Neuronal stem cell (in vitro differentiated cells): Measurements from ENCODE around the gene CD59.

Source experiments
- DNase-seq: peaks from one replicate; pipeline ENCODE4 v3.0.0-alpha.2; 2013; ENCODE audit warnings: low spot score
- H2AFZ ChIP-seq: one replicate; pipeline ENCODE4 v1.6.1; 2013; ENCODE audit warnings: mild to moderate bottlenecking, low read length, inconsistent platforms
- H2AK5ac ChIP-seq: 2 replicates; pipeline ENCODE4 v1.6.1; 2013; ENCODE audit warnings: low read depth, mild to moderate bottlenecking, inconsistent platforms, low read length, moderate library complexity, mixed read lengths
- H2BK120ac ChIP-seq: 2 replicates; pipeline ENCODE4 v1.6.1; 2013; ENCODE audit warnings: low read depth, mild to moderate bottlenecking, inconsistent platforms, low read length, moderate library complexity, mixed read lengths
- H2BK12ac ChIP-seq: one replicate; pipeline ENCODE4 v1.6.1; 2013; ENCODE audit warnings: low read length, inconsistent platforms
- H2BK15ac ChIP-seq: 2 replicates; pipeline ENCODE4 v1.6.1; 2013; ENCODE audit warnings: mild to moderate bottlenecking, low read length, inconsistent platforms, mixed read lengths
- H2BK5ac ChIP-seq: one replicate; pipeline ENCODE4 v1.6.1; 2013; ENCODE audit warnings: inconsistent platforms, mild to moderate bottlenecking, low read length, moderate library complexity
- H3K14ac ChIP-seq: one replicate; pipeline ENCODE4 v1.6.1; 2013; ENCODE audit warnings: low read length, inconsistent platforms
- H3K18ac ChIP-seq: 2 replicates; pipeline ENCODE4 v1.6.1; 2013; ENCODE audit warnings: low read length, inconsistent platforms
- H3K23ac ChIP-seq: 2 replicates; pipeline ENCODE4 v1.6.1; 2013; ENCODE audit warnings: low read depth, mild to moderate bottlenecking, mixed read lengths, low read length, inconsistent platforms; ENCODE audit not compliant: poor library complexity
- H3K27ac ChIP-seq: replicated peaks from 3 replicates; pipeline ENCODE4 v1.5.1; 2013; ENCODE audit warnings: low read length, inconsistent platforms
- H3K27me3 ChIP-seq, 3 experiments: 2 replicates each; pipeline ENCODE4 v1.6.1; 2013; ENCODE audit warnings: low read length in 3 of 3, mild to moderate bottlenecking in 2 of 3, inconsistent platforms in 1 of 3, low read depth in 1 of 3, mixed read lengths in 1 of 3, moderate library complexity in 1 of 3; ENCODE audit not compliant: control insufficient read depth in 3 of 3, insufficient read depth in 3 of 3
- H3K36me3 ChIP-seq, 2 donors: replicated peaks in 1 of 2; 2 replicates each; pipeline ENCODE4 v1.6.1; 2013; ENCODE audit warnings: low read length in 2 of 2; ENCODE audit not compliant: control insufficient read depth in 2 of 2, insufficient read depth in 2 of 2
- H3K4ac ChIP-seq: 2 replicates; pipeline ENCODE4 v1.6.1; 2013; ENCODE audit warnings: inconsistent platforms, mild to moderate bottlenecking, low read length, moderate library complexity
- H3K4me1 ChIP-seq, 2 donors: 1 replicate in 1 of 2; 2 replicates in 1 of 2; pipeline ENCODE4 v1.6.1; 2013; ENCODE audit warnings: low read length in 2 of 2, low read depth in 1 of 2; ENCODE audit not compliant: control insufficient read depth in 2 of 2, insufficient read depth in 1 of 2
- H3K4me2 ChIP-seq: one replicate; pipeline ENCODE4 v1.6.1; 2013; ENCODE audit warnings: mild to moderate bottlenecking, low read length, inconsistent platforms; ENCODE audit not compliant: insufficient read depth, poor library complexity, severe bottlenecking
- H3K4me3 ChIP-seq, 2 donors: 2 replicates each; pipeline ENCODE4 v1.5.1; 2013; ENCODE audit warnings: low read length in 2 of 2, mild to moderate bottlenecking in 2 of 2, inconsistent platforms in 1 of 2, moderate library complexity in 1 of 2
- H3K79me1 ChIP-seq: one replicate; pipeline ENCODE4 v1.6.1; 2013; ENCODE audit warnings: low read depth, mild to moderate bottlenecking, inconsistent platforms, low read length, moderate library complexity
- H3K9ac ChIP-seq: one replicate; pipeline ENCODE4 v1.6.1; 2013; ENCODE audit warnings: mild to moderate bottlenecking, low read depth, low read length, inconsistent platforms; ENCODE audit not compliant: poor library complexity
- H3K9me3 ChIP-seq, 2 donors: replicated peaks in 1 of 2; 2 replicates each; pipeline versions ENCODE3 to v1.6.1; 2013; ENCODE audit warnings: low read length in 2 of 2, mild to moderate bottlenecking in 2 of 2, inconsistent platforms in 1 of 2, low read depth in 1 of 2, mixed read lengths in 1 of 2, moderate library complexity in 1 of 2; ENCODE audit not compliant: control insufficient read depth in 2 of 2, insufficient read depth in 1 of 2
- H4K8ac ChIP-seq: one replicate; pipeline ENCODE4 v1.6.1; 2013; ENCODE audit warnings: low read depth, mild to moderate bottlenecking, inconsistent platforms, low read length, moderate library complexity
- H4K91ac ChIP-seq: one replicate; pipeline ENCODE4 v1.6.1; 2013; ENCODE audit warnings: low read length, low read depth, mild to moderate bottlenecking, inconsistent platforms; ENCODE audit not compliant: poor library complexity
- WGBS, 2 donors: extraction: QIAGEN DNeasy Blood & Tissue Kit; methylation state at CpG; one replicate each; pipeline ENCODE4 v1.1.7; 2013; ENCODE audit warnings: missing lambda C conversion rate in 2 of 2, mixed read lengths in 1 of 2; ENCODE audit not compliant: insufficient read length in 2 of 2, insufficient replicate concordance in 1 of 2; ENCODE audit errors: extremely low coverage in 2 of 2; 5-methylcytosine and 5-hydroxymethylcytosine counted together

Gene CD59

DNA sequence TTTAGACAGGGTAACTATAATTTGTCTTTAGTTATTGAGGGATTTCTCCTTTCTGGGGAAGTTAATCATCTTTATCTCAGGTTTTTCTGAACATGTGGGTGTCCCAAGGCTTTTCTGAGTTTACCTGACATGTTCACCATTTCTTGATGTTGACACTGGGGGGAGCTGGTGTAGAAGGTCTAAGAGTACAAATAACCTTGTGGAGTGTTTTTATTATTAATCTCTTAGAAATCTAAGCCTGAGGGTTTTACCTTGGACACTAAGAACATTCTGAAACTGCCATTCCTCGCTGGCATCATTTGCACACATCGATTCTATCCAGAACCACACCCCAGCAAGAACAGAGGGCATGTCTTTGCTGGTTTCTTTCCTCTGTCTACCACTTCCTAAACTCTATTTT, 20.0 kb downstream of the CD59 start:
- Histone ChIP-seq H4K8ac (no peak overlapping the region), H3K4me1 (no peaks in the 10 kb centered on the region), H2BK5ac (no peak overlapping the region), H3K27ac (no peak overlapping the region), H2AK5ac (no peak overlapping the region), H2BK12ac (no peak overlapping the region), H2AFZ (no peak overlapping the region), H3K4me3 (no peak overlapping the region), H2BK120ac (no peak overlapping the region), H3K36me3 (peaks cover 13 to 82% of the 10 kb centered on the region in 2 donors), H2BK15ac (no peak overlapping the region), H3K79me1 (no peaks in the 10 kb centered on the region), H3K9ac (no peak overlapping the region), H3K4ac (no peak overlapping the region), H3K4me2 (no peak overlapping the region), H4K91ac (no peak overlapping the region), H3K14ac (no peak overlapping the region), H3K23ac (no peak overlapping the region), H3K9me3 (no peaks in the 10 kb centered on the region), H3K18ac (no peak overlapping the region), H3K27me3 (no peaks in the 10 kb centered on the region)
- DNase-seq, result no peak
- no CpG with 5 or more reads among the region's 2 CpGs for WGBS, 2 donors

DNA sequence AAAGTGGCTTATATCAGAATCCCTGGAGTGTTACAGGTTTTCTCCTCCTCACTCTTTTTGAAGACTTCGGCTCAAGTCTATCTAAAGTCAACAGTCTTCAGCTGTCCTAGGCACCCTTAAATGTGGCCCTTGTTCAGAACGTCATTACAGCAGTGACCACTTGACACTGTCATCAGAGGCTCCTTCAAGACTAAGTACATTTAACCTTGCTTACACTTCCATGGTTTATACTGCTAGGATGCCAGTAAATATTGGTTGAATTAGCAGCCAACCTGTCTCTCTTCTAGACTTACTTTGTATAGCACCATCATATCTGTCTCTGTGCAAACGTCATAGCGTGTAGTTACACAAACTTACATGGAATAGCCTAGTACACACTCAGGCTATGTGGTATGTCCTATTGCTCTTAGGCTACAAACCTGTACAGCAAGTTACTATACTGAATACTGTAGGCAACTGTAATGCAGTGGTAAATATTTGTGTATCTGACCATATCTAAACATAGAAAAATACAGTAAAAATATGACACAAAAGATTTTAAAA, 22.3 kb downstream of the CD59 start:
- Histone ChIP-seq H3K79me1 (no peaks in the 10 kb centered on the region), H3K4ac (no peak overlapping the region), H3K4me2 (no peak overlapping the region), H3K27me3 (no peaks in the 10 kb centered on the region), H3K4me1 (no peaks in the 10 kb centered on the region), H2BK5ac (no peak overlapping the region), H2BK15ac (no peak overlapping the region), H3K9ac (no peak overlapping the region), H2AK5ac (no peak overlapping the region), H4K91ac (no peak overlapping the region), H3K27ac (no peak overlapping the region), H2BK12ac (no peak overlapping the region), H3K9me3 (no peaks in the 10 kb centered on the region), H2AFZ (no peak overlapping the region), H2BK120ac (no peak overlapping the region), H3K36me3 (peaks cover 23 to 80% of the 10 kb centered on the region in 2 donors), H3K23ac (no peak overlapping the region), H3K4me3 (no peak overlapping the region), H3K18ac (no peak overlapping the region), H4K8ac (no peak overlapping the region), H3K14ac (no peak overlapping the region)
- no CpG with 5 or more reads among the region's 4 CpGs for WGBS, 2 donors
- DNase-seq, result no peak

DNA sequence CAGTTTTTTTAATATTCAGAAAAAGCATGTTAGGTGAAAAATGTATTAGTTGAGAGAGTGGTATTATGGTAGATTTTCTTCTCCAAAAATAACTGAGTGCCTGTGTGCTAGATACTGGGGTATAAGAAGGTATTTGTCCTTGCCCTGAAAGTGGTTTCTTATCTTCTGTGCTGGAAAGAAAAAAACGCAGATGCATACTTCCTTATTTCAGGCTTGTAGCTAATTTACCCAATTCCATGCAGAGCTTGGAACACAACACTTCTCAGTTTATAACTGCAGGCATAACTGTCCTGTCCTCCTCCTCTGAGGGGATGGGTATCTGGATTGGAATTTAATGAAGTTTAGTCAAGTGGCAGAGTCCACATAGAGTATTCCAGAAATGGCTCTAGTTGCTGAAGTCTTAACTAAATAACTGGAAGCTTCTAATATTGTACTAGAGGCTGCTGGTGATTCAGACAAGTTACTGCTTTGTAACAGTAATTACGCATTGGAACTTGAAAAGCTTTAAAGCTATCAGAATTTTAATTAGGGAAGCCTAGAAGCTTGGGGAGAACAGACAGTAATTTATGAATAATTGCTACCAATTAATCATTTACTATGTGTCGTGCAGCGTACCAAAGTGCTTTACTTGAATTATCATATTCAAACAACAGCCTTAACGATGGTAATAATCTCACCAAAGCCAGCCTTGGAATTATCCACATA, 22.9 kb downstream of the CD59 start:
- no peak overlapping the region for H3K27ac ChIP-seq
- no peak overlapping the region for H3K14ac ChIP-seq
- H3K4ac ChIP-seq, result no peak overlapping the region
- no peak overlapping the region for H2BK15ac ChIP-seq
- no peak overlapping the region for H2AK5ac ChIP-seq
- H3K36me3 ChIP-seq, result peaks cover 24 to 79% of the 10 kb centered on the region in 2 donors
- H2BK5ac ChIP-seq, result no peak overlapping the region
- no peak for DNase-seq
- no CpG with 5 or more reads among the region's 5 CpGs for WGBS, 2 donors
- H3K4me3 ChIP-seq, result no peak overlapping the region
- H3K4me2 ChIP-seq, result no peak overlapping the region
- H3K27me3 ChIP-seq, result no peaks in the 10 kb centered on the region
- no peaks in the 10 kb centered on the region for H3K9me3 ChIP-seq
- H3K23ac ChIP-seq, result no peak overlapping the region
- H2BK12ac ChIP-seq, result no peak overlapping the region
- H2BK120ac ChIP-seq, result no peak overlapping the region
- H4K91ac ChIP-seq, result no peak overlapping the region
- no peak overlapping the region for H4K8ac ChIP-seq
- H3K18ac ChIP-seq, result no peak overlapping the region
- no peaks in the 10 kb centered on the region for H3K4me1 ChIP-seq
- no peak overlapping the region for H2AFZ ChIP-seq
- no peak overlapping the region for H3K9ac ChIP-seq
- no peaks in the 10 kb centered on the region for H3K79me1 ChIP-seq

DNA sequence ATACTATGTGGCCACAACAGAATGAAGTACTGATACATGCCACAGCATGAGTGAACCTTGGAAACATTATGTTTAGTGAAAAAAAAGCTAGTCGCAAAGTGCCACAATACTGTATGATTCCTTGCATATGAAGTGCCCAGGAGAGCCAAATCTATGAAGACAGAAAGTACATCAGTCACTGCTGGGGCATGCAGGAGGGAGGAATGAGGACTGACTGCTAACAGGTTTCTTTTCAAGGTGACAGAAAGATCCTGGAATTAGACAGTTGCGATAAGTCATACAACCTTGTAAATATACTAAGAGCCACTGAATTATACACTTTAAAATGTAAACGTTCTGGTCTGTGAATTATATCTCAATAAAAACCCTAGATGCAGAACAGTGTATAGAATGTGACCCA, 23.8 kb downstream of the CD59 start:
- H3K4ac ChIP-seq, result no peak overlapping the region
- H2AK5ac ChIP-seq, result no peak overlapping the region
- DNase-seq, result no peak
- peaks cover 24 to 80% of the 10 kb centered on the region in 2 donors for H3K36me3 ChIP-seq
- WGBS, 2 donors, result no CpG with 5 or more reads among the region's 3 CpGs
- no peak overlapping the region for H2BK5ac ChIP-seq
- no peak overlapping the region for H4K91ac ChIP-seq
- no peak overlapping the region for H2BK12ac ChIP-seq
- no peak overlapping the region for H3K18ac ChIP-seq
- H3K79me1 ChIP-seq, result no peaks in the 10 kb centered on the region
- H2BK120ac ChIP-seq, result no peak overlapping the region
- no peak overlapping the region for H3K27ac ChIP-seq
- no peaks in the 10 kb centered on the region for H3K9me3 ChIP-seq
- H3K4me2 ChIP-seq, result no peak overlapping the region
- H2BK15ac ChIP-seq, result no peak overlapping the region
- no peak overlapping the region for H3K23ac ChIP-seq
- H3K14ac ChIP-seq, result no peak overlapping the region
- no peaks in the 10 kb centered on the region for H3K27me3 ChIP-seq
- no peak overlapping the region for H4K8ac ChIP-seq
- no peak overlapping the region for H2AFZ ChIP-seq
- H3K4me3 ChIP-seq, result no peak overlapping the region
- H3K9ac ChIP-seq, result no peak overlapping the region
- H3K4me1 ChIP-seq, result no peaks in the 10 kb centered on the region
